Glutamatergic neuron (in vitro differentiated cells): ENCODE data around the gene NTSR1. TPM values are rescaled to one million over a fixed set of nuclear protein-coding genes. Genes with fewer than 3 reads are reported as not detected.

ENCODE experiments used
- DNase-seq: peaks from one replicate; pipeline ENCODE4 v3.0.0; 2022
- H3K27ac Mint-ChIP-seq: one replicate; pipeline ENCODE4 v1.8.0; 2020; ENCODE audit warnings: mild to moderate bottlenecking, mixed read lengths, inconsistent platforms; ENCODE audit not compliant: unreplicated experiment
- H3K27me3 Mint-ChIP-seq: one replicate; pipeline ENCODE4 v1.8.0; 2020; ENCODE audit warnings: mild to moderate bottlenecking, moderate library complexity, mixed read lengths, inconsistent platforms; ENCODE audit not compliant: unreplicated experiment
- H3K36me3 Mint-ChIP-seq: one replicate; pipeline ENCODE4 v1.8.0; 2020; ENCODE audit warnings: mild to moderate bottlenecking, mixed read lengths, inconsistent platforms; ENCODE audit not compliant: unreplicated experiment
- H3K4me1 Mint-ChIP-seq: one replicate; pipeline ENCODE4 v1.8.0; 2020; ENCODE audit warnings: mild to moderate bottlenecking, low read depth, mixed read lengths, inconsistent platforms; ENCODE audit not compliant: unreplicated experiment
- H3K4me3 Mint-ChIP-seq: one replicate; pipeline ENCODE4 v1.8.0; 2020; ENCODE audit warnings: mild to moderate bottlenecking, mixed read lengths, inconsistent platforms; ENCODE audit not compliant: unreplicated experiment
- H3K9me3 Mint-ChIP-seq: one replicate; pipeline ENCODE4 v1.8.0; 2020; ENCODE audit warnings: mild to moderate bottlenecking, moderate library complexity, mixed read lengths, inconsistent platforms; ENCODE audit not compliant: unreplicated experiment
- total RNA-seq: library from RNA; stranded (reverse); fragmentation: NEBNext Ultra II Directional; extraction: Animal tissue kit (Norgen Biotek cat#: 25700); gene quantifications from one replicate; pipeline ENCODE4 v1.2.1, GENCODE V29; 2021; ENCODE audit not compliant: unreplicated experiment
- TF ChIP-seq, protein P1 (sequence below): fragments of 200-600 bp; sonication (generic); IDR thresholded peaks from one replicate; pipeline ENCODE4 v1.5.0; 2021; ENCODE audit not compliant: partially characterized antibody, unreplicated experiment

NTSR1 gene
- total RNA-seq, 1 donor from 2014 or later: 4.0 TPM

DNA sequence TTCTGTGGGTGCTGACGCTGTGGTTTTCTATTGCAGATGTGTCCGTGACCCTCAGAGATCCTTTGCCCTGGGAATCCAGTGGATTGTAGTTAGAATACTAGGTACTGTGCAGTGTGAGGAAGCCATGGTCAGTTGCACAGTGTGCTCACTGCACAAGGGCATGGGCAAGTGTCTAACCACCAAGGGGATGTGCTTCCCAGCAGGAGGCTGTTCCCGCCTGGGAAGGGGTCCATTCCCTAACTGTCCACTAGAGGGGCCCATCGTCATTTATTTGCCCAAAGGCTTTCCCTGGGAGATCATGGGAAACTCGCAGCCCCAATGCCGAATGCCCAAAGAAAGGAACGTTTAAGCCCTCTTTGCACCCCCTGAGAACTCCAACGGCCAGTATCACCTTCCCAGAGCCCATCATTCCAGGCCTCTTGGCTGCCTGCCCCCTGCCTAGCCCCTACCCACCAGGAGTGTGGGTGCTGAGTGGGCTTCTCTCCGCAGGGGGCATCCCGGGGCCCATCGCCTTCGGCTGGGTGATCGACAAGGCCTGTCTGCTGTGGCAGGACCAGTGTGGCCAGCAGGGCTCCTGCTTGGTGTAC, 40.1 kb upstream of the NTSR1 start:
- Mint-ChIP-seq H3K9me3 (peaks cover 7% of the 10 kb centered on the region), H3K4me3 (no peak overlapping the region), H3K36me3 (no peaks in the 10 kb centered on the region), H3K4me1 (peaks cover 11% of the 10 kb centered on the region), H3K27me3 (peaks cover 11% of the 10 kb centered on the region), H3K27ac (no peak overlapping the region)
- DNase-seq: peak; percentile 87
- TF ChIP-seq, protein P1, sequence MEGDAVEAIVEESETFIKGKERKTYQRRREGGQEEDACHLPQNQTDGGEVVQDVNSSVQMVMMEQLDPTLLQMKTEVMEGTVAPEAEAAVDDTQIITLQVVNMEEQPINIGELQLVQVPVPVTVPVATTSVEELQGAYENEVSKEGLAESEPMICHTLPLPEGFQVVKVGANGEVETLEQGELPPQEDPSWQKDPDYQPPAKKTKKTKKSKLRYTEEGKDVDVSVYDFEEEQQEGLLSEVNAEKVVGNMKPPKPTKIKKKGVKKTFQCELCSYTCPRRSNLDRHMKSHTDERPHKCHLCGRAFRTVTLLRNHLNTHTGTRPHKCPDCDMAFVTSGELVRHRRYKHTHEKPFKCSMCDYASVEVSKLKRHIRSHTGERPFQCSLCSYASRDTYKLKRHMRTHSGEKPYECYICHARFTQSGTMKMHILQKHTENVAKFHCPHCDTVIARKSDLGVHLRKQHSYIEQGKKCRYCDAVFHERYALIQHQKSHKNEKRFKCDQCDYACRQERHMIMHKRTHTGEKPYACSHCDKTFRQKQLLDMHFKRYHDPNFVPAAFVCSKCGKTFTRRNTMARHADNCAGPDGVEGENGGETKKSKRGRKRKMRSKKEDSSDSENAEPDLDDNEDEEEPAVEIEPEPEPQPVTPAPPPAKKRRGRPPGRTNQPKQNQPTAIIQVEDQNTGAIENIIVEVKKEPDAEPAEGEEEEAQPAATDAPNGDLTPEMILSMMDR: peak; percentile 86

DNA sequence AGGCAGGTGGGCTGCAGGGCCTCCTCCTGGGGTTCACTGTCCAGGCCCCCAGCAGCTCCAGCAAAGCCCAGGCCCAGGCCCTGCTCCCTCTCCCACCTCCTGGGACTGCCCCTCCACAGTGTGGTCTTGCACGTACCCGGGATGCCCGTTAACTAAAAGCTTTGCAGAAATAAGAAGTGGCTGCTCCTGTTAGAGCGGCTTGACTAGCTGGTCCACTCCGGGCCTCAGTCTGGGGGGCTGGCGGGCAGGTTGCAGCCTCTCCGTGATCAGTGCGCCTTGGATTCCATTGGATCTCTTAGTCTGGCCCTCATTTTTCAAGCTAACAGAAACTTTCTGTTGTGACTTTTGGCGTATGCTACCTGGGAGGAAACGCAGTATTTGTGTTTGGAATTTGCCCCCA, 39.4 kb upstream of the NTSR1 start:
- peaks cover 7% of the 10 kb centered on the region for H3K9me3 Mint-ChIP-seq
- DNase-seq: no peak
- H3K27me3 Mint-ChIP-seq: peaks cover 11% of the 10 kb centered on the region
- peaks cover 14% of the 10 kb centered on the region for H3K4me1 Mint-ChIP-seq
- no peaks in the 10 kb centered on the region for H3K36me3 Mint-ChIP-seq
- TF ChIP-seq, protein P1: no peak
- no peak overlapping the region for H3K27ac Mint-ChIP-seq
- H3K4me3 Mint-ChIP-seq: no peak overlapping the region

DNA sequence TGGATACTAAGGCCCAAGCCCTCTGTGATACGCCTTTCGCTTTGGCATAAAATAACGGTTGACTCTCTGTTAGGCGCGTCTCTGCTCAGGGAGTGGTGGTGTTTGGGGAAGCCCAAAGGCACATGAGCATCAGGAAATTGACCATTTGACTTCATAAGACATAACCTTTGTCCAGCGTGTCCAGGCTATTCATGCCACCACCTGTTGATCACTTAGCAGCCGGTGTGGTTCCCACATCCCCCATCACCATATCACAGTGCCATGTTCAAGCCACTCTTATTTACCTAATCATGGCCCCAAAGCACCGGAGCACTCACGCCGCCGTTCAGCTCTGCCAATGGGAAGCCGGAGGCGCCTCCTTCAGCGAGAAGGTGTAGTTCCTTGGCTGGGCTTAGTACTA, 38.5 kb upstream of the NTSR1 start:
- no peak overlapping the region for H3K4me3 Mint-ChIP-seq
- H3K9me3 Mint-ChIP-seq: peaks cover 10% of the 10 kb centered on the region
- no peak for DNase-seq
- H3K4me1 Mint-ChIP-seq: peaks cover 17% of the 10 kb centered on the region
- H3K27ac Mint-ChIP-seq: no peak overlapping the region
- TF ChIP-seq, protein P1: no peak
- no peaks in the 10 kb centered on the region for H3K36me3 Mint-ChIP-seq
- peaks cover 11% of the 10 kb centered on the region for H3K27me3 Mint-ChIP-seq

DNA sequence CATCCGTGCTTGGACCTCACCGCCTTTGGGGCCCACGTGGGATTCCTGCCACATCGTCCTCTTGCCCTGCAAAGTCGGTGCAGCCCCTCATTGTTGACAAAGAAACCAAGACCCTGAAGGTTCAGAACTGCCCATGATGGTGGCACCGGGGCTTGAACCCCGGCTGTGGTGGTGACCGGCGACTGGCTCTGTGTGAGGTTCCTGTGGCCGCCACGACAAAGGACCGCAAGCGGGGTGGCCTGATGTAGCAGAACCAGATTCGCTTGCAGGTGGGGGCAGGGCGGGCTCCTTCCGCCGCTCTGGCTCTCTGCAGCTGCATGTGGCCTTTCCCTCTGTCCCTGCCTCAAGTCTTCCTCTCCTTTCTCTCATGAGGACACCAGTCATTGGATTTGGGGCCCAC, 37.6 kb upstream of the NTSR1 start:
- H3K9me3 Mint-ChIP-seq: peaks cover 10% of the 10 kb centered on the region
- DNase-seq: no peak
- no peak overlapping the region for H3K27ac Mint-ChIP-seq
- no peaks in the 10 kb centered on the region for H3K36me3 Mint-ChIP-seq
- peaks cover 11% of the 10 kb centered on the region for H3K27me3 Mint-ChIP-seq
- H3K4me1 Mint-ChIP-seq: peaks cover 20% of the 10 kb centered on the region
- H3K4me3 Mint-ChIP-seq: no peak overlapping the region
- TF ChIP-seq, protein P1: no peak

DNA sequence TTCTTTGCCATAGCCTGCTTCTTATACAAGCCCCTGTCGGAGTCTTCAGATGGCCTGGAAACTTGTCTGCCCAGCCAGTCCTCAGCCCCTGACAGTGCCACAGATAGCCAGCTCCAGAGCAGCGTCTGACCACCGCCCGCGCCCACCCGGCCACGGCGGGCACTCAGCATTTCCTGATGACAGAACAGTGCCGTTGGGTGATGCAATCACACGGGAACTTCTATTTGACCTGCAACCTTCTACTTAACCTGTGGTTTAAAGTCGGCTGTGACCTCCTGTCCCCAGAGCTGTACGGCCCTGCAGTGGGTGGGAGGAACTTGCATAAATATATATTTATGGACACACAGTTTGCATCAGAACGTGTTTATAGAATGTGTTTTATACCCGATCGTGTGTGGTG, 36.9 kb upstream of the NTSR1 start:
- Mint-ChIP-seq H3K9me3 (peaks cover 10% of the 10 kb centered on the region), H3K27me3 (peaks cover 11% of the 10 kb centered on the region), H3K4me1 (peaks cover 24% of the 10 kb centered on the region), H3K4me3 (no peak overlapping the region), H3K36me3 (no peaks in the 10 kb centered on the region), H3K27ac (no peak overlapping the region)
- TF ChIP-seq, protein P1: no peak
- DNase-seq: no peak
